HG02798 (cell line): ENCODE results near the gene CDC42BPB.
"Not testable (repeated sequence)": the region's sequence is repeated elsewhere in the genome, so short reads cannot be mapped to it uniquely, and the experiment has no call there.

Experiments
- ATAC-seq: cut with Tn5 transposase; IDR thresholded peaks from one replicate; pipeline ENCODE4 v1.9.1; 2021; ENCODE audit warnings: mild to moderate bottlenecking; ENCODE audit not compliant: unreplicated experiment, poor library complexity

The CDC42BPB gene

DNA sequence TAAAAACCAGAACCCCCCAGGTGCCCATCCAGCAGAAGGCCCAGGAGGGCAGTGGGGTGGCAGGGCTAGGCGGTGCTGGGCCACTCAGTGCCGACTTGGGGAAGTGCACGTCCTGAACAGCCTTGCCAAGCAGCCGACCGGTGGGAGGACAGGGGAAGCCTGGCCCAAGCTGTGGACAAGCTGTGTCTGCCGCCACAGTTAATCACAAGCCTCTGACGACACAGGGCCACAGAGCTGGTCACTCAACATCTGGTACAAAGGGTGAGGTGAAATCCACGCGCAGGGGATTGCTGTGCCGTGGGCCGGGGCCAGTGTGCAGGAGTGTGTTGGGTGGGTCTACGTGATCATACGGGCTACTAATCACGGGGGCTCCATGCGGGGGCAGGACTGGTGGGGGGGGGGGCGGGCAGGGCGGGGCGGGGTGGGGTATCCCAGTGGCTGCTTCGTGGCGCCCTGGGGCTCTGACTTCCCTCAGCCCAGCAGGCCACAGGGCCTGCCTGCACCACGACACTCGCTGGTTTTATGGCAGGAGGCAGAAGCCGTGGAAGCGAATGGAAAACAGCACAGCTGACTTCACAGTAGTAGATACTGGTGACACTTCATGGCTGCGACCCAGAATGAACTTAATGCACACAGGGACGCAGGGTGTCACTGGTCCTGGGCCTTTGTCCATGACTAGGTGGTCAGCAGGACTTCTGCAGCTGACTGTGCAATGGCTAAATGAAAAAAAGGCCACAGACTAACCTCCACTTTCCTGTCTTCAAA, 124.7 kb downstream of the CDC42BPB start:
- ATAC-seq: no peak

DNA sequence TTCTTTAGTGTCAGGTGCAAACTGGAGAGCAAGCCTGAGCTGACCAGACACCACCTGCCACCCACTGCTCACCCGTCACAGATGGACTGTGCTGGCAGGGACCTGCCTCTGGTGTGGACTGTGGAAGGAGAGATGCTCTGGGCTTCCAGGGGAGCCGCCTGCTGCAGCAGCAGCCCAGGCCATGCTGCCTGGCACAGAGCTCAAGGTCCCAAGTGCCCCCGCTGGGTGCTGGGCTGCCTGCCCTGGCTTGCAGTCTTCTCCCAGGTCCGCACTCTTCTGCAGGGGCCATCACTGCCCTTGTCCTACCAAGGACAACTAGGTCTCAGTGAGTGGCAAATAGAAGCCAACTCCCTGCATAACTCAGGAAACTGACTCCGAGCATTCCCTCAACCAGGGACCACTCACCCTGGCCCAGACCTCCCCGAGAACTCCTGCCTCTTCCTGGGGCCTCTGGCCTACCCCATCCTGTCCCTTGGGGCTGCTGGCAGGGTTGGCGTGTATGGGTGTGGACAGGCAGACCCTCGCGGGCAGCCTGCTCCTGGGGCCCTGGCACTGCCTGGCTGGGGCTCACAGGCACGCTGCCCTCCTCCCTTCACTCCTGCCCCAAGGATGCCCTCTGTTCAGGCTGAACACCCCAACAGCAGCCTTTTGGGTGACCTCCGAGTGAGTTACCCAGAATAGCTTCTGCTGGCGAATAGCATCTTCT, 125.6 kb downstream of the CDC42BPB start:
- no peak for ATAC-seq

DNA sequence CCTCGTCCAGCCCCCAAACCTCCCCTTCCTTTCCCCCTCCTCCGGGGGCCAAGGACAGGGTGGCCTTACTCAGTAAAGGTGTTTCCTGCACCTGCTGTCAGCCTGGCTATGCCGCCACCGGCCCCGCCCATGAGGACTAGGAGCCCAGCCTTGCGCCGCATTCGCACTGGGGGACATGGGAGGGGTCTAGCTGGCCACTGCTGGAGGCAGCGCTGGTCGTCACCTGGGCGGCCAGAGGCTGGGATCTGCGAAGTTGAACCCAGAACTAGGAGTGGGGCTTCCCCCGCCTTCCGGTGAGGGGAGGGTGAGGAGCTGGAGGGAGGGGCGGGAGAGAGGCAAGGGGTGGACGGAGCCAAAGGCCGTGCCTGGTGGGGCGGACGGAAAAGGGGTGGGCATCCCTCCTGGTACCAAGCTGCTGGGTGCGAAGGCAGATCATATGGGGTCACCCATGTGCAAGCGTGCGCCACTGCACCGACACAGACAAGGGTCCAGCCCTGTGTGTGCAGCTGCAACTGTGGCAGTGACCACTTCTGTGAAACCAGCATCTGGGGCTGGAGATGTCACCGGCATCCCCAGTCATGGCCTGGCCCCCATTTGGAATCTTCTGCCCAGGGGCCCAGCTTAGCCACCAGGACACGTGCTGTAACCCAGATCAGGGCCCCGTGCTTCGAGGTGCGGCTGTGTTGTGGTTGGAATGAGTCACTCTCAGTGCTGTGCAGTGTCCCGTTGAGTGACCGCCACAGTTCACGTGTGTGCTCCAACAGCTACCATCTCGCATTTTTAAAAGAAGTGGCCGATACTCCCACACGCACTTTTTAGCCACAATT, 126.4 kb downstream of the CDC42BPB start:
- ATAC-seq: no peak

DNA sequence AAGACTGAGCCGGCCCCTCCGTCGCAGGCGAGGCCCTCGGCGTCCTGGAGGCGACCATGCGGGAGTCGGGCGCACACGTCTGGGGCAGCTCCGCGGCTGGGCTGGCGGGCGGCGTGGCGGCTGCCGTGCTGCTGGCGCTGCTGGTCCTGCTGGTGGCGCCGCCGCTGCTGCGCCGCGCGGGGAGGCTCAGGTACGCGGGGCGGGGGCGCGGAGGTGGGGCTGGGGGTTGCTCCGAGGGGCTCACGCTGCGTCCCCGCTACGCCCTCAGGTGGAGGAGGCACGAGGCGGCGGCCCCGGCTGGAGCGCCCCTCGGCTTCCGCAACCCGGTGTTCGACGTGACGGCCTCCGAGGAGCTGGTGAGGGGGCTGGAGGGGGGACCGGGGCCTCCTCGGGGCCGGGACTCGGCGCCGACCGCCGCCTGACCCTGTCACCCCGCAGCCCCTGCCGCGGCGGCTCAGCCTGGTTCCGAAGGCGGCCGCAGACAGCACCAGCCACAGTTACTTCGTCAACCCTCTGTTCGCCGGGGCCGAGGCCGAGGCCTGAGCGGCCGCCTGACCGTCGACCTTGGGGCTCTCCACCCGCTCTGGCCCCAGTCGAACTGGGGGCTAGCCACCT, 127.1 kb downstream of the CDC42BPB start:
- no peak for ATAC-seq

- ATAC-seq: no peak
Measured at GRCh38 chr14:102929241-102930137, 127.9 kb downstream of the CDC42BPB start.

DNA sequence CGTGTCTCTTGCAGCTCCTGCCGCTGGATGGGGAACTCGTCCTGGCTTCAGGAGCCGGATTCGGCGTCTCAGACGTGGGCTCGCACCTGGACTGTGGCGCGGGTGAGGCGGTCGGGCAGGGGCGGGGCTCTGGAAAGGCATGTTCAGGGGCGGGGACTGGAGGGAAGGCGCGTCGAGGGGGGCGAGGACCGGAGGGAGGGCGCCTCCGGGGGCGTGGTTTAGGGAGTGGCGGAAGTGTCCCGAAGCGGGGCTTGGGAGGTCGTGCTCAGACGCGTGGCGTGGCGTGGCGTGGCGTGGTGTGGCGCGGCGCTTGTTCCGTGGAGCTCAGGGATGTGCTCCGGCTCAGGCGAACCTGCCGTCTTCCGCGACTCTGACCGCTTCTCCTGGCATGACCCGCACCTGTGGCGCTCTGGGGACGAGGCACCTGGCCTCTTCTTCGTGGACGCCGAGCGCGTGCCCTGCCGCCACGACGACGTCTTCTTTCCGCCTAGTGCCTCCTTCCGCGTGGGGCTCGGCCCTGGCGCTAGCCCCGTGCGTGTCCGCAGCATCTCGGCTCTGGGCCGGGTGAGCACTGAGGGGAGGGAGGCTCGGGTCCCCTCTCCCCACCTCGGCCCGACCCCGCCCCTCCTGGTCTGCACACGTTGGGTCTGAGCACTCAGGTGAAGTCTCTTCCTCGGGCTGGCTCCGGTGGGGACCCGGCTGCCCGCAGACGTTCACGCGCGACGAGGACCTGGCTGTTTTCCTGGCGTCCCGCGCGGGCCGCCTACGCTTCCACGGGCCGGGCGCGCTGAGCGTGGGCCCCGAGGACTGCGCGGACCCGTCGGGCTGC, 128.7 kb downstream of the CDC42BPB start:
- peak; percentile 64 for ATAC-seq

- peak; percentile 7 for ATAC-seq
Measured at GRCh38 chr14:102927878-102928411, 129.4 kb downstream of the CDC42BPB start.

GRCh38 chr14:102927346-102927877, 129.9 kb downstream of the CDC42BPB start:
- ATAC-seq: no peak

GRCh38 chr14:102926840-102927239, 130.5 kb downstream of the CDC42BPB start:
- not testable (repeated sequence) for ATAC-seq

GRCh38 chr14:102926104-102926503, 131.2 kb downstream of the CDC42BPB start:
- ATAC-seq: no peak

GRCh38 chr14:102925646-102926045, 131.7 kb downstream of the CDC42BPB start:
- no peak for ATAC-seq

- ATAC-seq: no peak
Measured at GRCh38 chr14:102924632-102925588, 132.4 kb downstream of the CDC42BPB start.

DNA sequence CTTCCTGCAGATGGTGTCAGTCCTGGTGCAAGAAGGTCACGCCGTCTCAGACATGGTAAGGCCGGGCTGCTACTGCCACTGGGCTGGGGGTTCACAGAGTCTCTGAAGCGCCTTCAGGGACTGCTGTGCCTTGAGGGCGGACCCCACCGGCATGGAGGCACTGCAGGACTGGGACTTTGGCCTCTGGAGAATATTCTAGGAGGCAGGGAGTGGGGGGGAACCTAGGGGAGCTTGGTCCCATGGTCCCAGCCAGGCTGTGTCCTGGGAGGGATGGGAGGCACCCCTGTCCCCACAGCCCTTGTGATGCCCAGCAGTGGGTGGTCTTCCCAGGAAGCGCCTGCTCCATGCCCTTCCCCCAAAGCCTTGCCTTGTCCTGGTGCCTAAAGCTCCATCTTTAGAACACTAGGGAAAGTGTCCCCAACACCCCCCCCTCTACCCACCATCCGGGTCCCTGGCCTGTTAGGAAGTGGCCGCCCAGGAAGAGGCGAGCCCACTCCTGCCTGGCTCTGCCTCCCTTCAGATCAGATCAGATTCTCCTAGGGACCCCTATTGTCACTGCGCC, 133.3 kb downstream of the CDC42BPB start:
- no peak for ATAC-seq

DNA sequence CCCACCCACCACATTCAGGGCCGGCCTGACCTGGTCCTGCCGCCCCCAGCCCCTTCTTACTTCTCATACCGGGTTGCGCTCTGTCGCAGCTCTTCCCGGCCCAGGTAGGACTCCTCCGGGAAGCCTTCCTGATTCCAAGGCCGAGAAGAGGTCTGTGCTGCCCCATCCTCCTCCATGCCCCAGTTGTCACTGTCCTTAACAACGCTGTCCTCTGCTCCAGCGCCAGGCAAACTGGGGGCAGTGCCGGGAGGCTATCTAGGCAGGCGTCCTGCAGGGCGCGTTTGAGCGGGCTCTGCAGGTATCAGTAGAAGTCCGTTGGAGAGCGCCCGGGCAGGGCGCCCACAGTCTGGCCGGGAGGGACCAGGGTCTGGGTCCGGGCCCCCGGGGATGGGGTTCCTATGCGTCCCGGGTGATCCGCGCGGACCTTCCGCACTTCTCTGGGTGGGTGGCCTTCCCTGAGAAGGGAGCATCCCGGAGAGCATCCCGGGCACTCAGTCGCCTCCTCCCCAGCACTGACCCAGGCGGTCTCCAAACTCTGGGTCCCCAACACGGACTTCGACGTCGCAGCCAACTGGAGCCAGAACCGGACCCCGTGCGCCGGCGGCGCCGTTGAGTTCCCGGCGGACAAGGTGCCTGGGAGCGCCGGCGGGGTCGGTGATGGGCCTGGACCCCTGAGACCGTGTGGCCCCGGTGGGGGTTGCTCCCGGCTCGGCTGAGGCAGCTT, 134.0 kb downstream of the CDC42BPB start:
- no peak for ATAC-seq

- no peak for ATAC-seq
Measured at GRCh38 chr14:102922490-102923200, 134.7 kb downstream of the CDC42BPB start, which contains the start of gene AMN. AMN (plus strand) TSS chr14:102922663; CDS start chr14:102922689, 26 bp downstream.

DNA sequence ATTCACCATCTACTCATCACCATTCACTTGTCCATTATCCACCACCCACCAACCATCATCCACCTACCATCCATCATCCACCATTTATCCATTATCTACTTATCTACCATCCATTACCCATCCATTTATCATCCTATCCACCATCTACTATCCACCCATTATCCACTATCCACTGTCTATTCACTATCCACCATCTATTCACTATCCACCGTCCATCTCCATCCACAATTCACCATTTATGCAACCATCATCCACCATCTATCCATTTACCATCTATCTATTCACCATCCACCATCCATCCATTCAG, 136.4 kb downstream of the CDC42BPB start:
- no peak for ATAC-seq
